ENCODE data around the gene DLG2.

The DLG2 gene

DNA sequence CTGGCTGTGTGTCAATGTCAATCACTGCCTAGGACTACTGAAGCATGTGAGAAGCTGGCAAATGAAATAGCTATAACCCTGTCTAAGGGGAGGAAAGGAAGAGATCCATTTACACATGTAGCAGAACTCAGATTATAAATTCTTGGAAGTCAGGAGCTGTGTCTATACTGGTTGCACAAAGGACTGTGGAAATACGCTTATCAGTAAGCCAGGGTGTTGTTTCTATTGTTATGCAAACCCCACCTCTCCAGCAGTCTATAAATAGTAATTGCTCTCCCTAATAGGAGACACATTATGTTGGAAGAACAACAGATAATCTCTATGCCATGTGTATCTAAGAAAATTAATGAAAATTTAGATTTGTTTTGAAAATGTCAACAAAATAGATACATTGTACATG is 1647.6 kb downstream of the DLG2 start:
- H3K27ac Mint-ChIP-seq: no peak overlapping the region
- H3K36me3 Mint-ChIP-seq (ENCODE audit: low read depth): no peaks in the 10 kb centered on the region
- H3K4me1 Mint-ChIP-seq: peaks cover 3% of the 10 kb centered on the region
- no peaks in the 10 kb centered on the region for H3K9me3 Mint-ChIP-seq
- TF ChIP-seq, protein P1, sequence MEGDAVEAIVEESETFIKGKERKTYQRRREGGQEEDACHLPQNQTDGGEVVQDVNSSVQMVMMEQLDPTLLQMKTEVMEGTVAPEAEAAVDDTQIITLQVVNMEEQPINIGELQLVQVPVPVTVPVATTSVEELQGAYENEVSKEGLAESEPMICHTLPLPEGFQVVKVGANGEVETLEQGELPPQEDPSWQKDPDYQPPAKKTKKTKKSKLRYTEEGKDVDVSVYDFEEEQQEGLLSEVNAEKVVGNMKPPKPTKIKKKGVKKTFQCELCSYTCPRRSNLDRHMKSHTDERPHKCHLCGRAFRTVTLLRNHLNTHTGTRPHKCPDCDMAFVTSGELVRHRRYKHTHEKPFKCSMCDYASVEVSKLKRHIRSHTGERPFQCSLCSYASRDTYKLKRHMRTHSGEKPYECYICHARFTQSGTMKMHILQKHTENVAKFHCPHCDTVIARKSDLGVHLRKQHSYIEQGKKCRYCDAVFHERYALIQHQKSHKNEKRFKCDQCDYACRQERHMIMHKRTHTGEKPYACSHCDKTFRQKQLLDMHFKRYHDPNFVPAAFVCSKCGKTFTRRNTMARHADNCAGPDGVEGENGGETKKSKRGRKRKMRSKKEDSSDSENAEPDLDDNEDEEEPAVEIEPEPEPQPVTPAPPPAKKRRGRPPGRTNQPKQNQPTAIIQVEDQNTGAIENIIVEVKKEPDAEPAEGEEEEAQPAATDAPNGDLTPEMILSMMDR (IDR thresholded peaks at IDR 0.05; ENCODE audit: unreplicated experiment in 3 of 3): no peak
- H3K27me3 Mint-ChIP-seq (ENCODE audit: low read depth): no peaks in the 10 kb centered on the region
- no peak overlapping the region for H3K4me3 Mint-ChIP-seq

DNA sequence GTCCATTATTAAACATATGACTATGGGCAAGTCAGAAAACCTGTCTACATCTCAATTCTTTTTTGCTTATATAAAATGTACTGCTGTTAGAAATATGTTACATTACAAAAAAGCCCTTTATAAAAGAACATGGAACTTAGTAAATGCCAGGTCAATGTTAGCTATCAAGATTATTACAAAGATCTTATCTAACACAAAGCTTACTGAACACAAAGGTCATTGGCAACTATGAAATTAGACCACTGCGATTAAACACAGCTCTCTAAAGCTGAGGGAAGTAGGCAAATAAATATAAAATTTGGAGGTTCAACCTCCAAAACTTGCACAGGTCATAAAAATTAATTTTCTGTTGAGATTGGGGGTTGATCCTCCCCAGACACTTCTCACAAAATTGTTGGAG is 1648.2 kb downstream of the DLG2 start:
- H3K36me3 Mint-ChIP-seq (ENCODE audit: low read depth): no peaks in the 10 kb centered on the region
- H3K4me3 Mint-ChIP-seq: no peak overlapping the region
- TF ChIP-seq, protein P1 (IDR thresholded peaks at IDR 0.05; ENCODE audit: unreplicated experiment in 3 of 3): no peak
- no peaks in the 10 kb centered on the region for H3K27me3 Mint-ChIP-seq (ENCODE audit: low read depth)
- H3K9me3 Mint-ChIP-seq: no peaks in the 10 kb centered on the region
- peaks cover 3% of the 10 kb centered on the region for H3K4me1 Mint-ChIP-seq
- no peak overlapping the region for H3K27ac Mint-ChIP-seq

DNA sequence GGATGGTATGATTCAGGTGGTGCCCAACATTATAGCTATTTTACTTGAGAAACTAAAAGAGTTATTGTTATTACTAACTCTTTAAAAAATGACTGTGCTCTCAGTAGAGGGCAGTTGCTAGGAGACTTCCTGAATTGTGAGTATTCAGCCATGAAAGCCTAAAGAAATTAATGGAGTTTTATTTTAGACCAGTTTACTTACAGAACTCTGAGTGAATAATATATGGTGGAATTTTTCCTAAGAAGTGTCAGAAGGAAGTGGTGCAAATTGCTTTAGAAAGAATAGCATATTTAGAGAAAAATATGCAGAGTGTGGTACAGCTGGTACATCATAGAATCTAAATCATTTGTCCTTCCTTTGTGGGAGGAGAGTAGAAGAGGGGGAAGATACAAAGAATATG is 1651.1 kb downstream of the DLG2 start:
- H3K27ac Mint-ChIP-seq: peak overlapping the region in 2 of 3 experiments; percentile 1 to 5
- no peak overlapping the region for H3K4me3 Mint-ChIP-seq
- H3K36me3 Mint-ChIP-seq (ENCODE audit: low read depth): no peaks in the 10 kb centered on the region
- no peaks in the 10 kb centered on the region for H3K9me3 Mint-ChIP-seq
- H3K27me3 Mint-ChIP-seq (ENCODE audit: low read depth): no peaks in the 10 kb centered on the region
- TF ChIP-seq, protein P1 (IDR thresholded peaks at IDR 0.05; ENCODE audit: unreplicated experiment in 3 of 3): no peak
- H3K4me1 Mint-ChIP-seq: peaks cover 7% of the 10 kb centered on the region

DNA sequence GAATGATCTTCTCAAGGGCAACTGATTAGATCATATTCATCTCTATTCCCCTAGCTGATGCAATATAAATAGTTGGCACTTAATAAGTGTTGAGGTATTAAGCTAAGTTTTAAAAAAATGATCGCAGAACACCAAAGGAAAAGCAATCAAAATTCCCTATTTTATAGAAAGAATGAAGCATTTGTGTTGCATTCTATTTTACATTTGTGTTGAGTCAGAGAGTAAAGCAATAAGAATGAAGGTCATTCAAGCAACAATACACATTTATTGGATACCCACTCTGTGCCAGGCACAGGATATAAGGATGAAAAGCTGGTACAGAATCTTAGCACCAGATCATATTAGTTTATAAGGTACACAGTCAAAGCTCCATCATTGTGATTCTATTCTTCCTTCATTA is 1654.6 kb downstream of the DLG2 start:
- no peak overlapping the region for H3K4me3 Mint-ChIP-seq
- H3K9me3 Mint-ChIP-seq: no peaks in the 10 kb centered on the region
- H3K27ac Mint-ChIP-seq: no peak overlapping the region
- H3K4me1 Mint-ChIP-seq: peaks cover 6% of the 10 kb centered on the region
- no peaks in the 10 kb centered on the region for H3K36me3 Mint-ChIP-seq (ENCODE audit: low read depth)
- TF ChIP-seq, protein P1 (IDR thresholded peaks at IDR 0.05; ENCODE audit: unreplicated experiment in 3 of 3): no peak
- no peaks in the 10 kb centered on the region for H3K27me3 Mint-ChIP-seq (ENCODE audit: low read depth)

DNA sequence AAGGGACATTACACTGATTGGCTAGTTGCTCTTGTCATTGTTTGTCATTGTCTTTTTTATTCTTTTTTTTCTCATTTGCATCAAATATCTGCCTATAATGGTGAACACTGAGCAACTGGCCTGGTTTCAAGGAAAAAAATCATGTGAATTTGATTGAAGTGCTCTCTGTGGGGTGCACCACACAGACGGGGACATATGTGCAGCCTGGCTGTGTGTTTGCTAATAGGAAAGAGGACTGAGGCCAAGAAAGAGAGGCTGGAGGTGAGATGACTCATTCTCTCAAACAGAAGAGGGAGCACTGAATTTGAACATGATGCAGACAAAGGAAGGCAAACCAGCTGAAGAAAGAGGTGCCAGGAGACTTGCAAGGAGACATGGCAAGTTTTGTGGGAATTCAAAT is 1656.1 kb downstream of the DLG2 start:
- Mint-ChIP-seq H3K27ac (no peak overlapping the region), H3K9me3 (no peaks in the 10 kb centered on the region), H3K27me3 (ENCODE audit: low read depth) (no peaks in the 10 kb centered on the region), H3K4me1 (peaks cover 6% of the 10 kb centered on the region), H3K36me3 (ENCODE audit: low read depth) (no peaks in the 10 kb centered on the region), H3K4me3 (no peak overlapping the region)
- TF ChIP-seq, protein P1 (IDR thresholded peaks at IDR 0.05; ENCODE audit: unreplicated experiment in 3 of 3): no peak

DNA sequence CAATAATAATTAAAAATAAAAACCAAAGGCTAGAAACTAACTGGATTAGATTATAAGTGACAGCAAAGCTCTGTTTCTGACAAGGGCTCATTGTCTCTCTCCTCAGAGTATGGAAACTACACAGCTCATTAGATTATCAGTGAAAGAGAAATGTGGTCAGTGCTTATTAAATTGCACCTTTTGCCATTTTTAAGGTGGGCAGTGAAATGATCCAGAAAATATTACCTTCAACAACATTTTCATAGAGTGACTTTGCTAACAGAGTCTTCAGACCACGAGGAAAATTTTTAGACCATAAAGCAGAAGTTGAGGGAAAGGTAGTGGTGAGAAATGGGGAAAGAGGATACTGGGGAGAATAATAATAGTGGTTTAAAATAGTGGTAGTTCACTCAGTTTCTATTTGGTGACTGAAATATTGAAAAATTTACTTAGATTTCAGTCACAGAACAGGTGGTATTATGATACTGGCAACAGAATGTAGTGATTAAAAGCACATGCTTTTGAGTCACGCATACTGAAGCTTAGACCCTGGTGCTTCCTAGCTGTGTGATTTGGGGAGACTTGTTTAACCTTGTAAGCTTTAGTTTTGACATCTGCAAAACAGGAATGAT is 1657.0 kb downstream of the DLG2 start:
- Mint-ChIP-seq H3K27me3 (ENCODE audit: low read depth) (no peaks in the 10 kb centered on the region), H3K36me3 (ENCODE audit: low read depth) (no peaks in the 10 kb centered on the region), H3K4me1 (peaks cover 6% of the 10 kb centered on the region), H3K27ac (peak overlapping the region in 1 of 3 experiments; percentile 8), H3K4me3 (no peak overlapping the region), H3K9me3 (no peaks in the 10 kb centered on the region)
- TF ChIP-seq, protein P1 (IDR thresholded peaks at IDR 0.05; ENCODE audit: unreplicated experiment in 3 of 3): no peak

Measured in nephron (organoid).